ENCODE results near the gene FGA. TPM values are rescaled to one million over a fixed set of nuclear protein-coding genes. Genes with fewer than 3 reads are reported as not detected.
A peak's percentile ranks its signal among the peaks of the same experiment; 100 is the strongest.

Gene FGA
- total RNA-seq (2012; rRNA removed), result not detected in 2 replicates

GRCh38 chr4:154590329-154591006 is at the start of gene FGA:
Gene FGA, minus strand, starts transcription at chr4:154590742. Its CDS starts 55 bp downstream, at chr4:154590687.
- Histone ChIP-seq H3K4me1 (ENCODE audit: control insufficient read depth, insufficient read depth, low read length) (no peaks in the 10 kb centered on the region), H3K36me3 (ENCODE audit: insufficient read depth, low read length) (no peaks in the 10 kb centered on the region), H3K4me3 (ENCODE audit: low read length) (no peak within 1 kb of the TSS), H3K27me3 (ENCODE audit: control insufficient read depth, insufficient read depth, low read length) (peaks cover 30% of the 10 kb centered on the region), H3K4me2 (ENCODE audit: low read length) (no peak within 1 kb of the TSS), H3K9ac (ENCODE audit: low read depth, low read length) (no peak within 1 kb of the TSS), H3K9me3 (replicated peaks; ENCODE audit: low read length) (no peaks in the 10 kb centered on the region)

GRCh38 chr4:154634058-154634457 is 43.5 kb upstream of the FGA start:
- no peak overlapping the region for H3K4me2 ChIP-seq (ENCODE audit: low read length)
- no peaks in the 10 kb centered on the region for H3K9me3 ChIP-seq (replicated peaks; ENCODE audit: low read length)
- H3K36me3 ChIP-seq (ENCODE audit: insufficient read depth, low read length), result no peaks in the 10 kb centered on the region
- peaks cover 3% of the 10 kb centered on the region for H3K4me1 ChIP-seq (ENCODE audit: control insufficient read depth, insufficient read depth, low read length)
- no peak overlapping the region for H3K4me3 ChIP-seq (ENCODE audit: low read length)
- H3K9ac ChIP-seq (ENCODE audit: low read depth, low read length), result no peak overlapping the region
- peaks cover 37% of the 10 kb centered on the region for H3K27me3 ChIP-seq (ENCODE audit: control insufficient read depth, insufficient read depth, low read length)

GRCh38 chr4:154631828-154632227 is 41.3 kb upstream of the FGA start:
- Histone ChIP-seq H3K36me3 (ENCODE audit: insufficient read depth, low read length) (no peaks in the 10 kb centered on the region), H3K4me1 (ENCODE audit: control insufficient read depth, insufficient read depth, low read length) (peaks cover 6% of the 10 kb centered on the region), H3K27me3 (ENCODE audit: control insufficient read depth, insufficient read depth, low read length) (peaks cover 56% of the 10 kb centered on the region), H3K4me2 (ENCODE audit: low read length) (no peak overlapping the region), H3K4me3 (ENCODE audit: low read length) (no peak overlapping the region), H3K9me3 (replicated peaks; ENCODE audit: low read length) (no peaks in the 10 kb centered on the region), H3K9ac (ENCODE audit: low read depth, low read length) (no peak overlapping the region)

- Histone ChIP-seq H3K27me3 (ENCODE audit: control insufficient read depth, insufficient read depth, low read length) (peaks cover 56% of the 10 kb centered on the region), H3K4me1 (ENCODE audit: control insufficient read depth, insufficient read depth, low read length) (peaks cover 6% of the 10 kb centered on the region), H3K9me3 (replicated peaks; ENCODE audit: low read length) (no peaks in the 10 kb centered on the region), H3K36me3 (ENCODE audit: insufficient read depth, low read length) (no peaks in the 10 kb centered on the region), H3K9ac (ENCODE audit: low read depth, low read length) (no peak overlapping the region), H3K4me3 (ENCODE audit: low read length) (no peak overlapping the region), H3K4me2 (ENCODE audit: low read length) (no peak overlapping the region)
Measured at GRCh38 chr4:154630324-154630723, 39.8 kb upstream of the FGA start.

- H3K36me3 ChIP-seq (ENCODE audit: insufficient read depth, low read length), result no peaks in the 10 kb centered on the region
- H3K27me3 ChIP-seq (ENCODE audit: control insufficient read depth, insufficient read depth, low read length), result peaks cover 41% of the 10 kb centered on the region
- H3K4me1 ChIP-seq (ENCODE audit: control insufficient read depth, insufficient read depth, low read length), result peaks cover 6% of the 10 kb centered on the region
- peak overlapping the region; percentile 83 for H3K4me2 ChIP-seq (ENCODE audit: low read length)
- H3K9me3 ChIP-seq (replicated peaks; ENCODE audit: low read length), result no peaks in the 10 kb centered on the region
- peak overlapping the region; percentile 63 for H3K4me3 ChIP-seq (ENCODE audit: low read length)
- H3K9ac ChIP-seq (ENCODE audit: low read depth, low read length), result peak overlapping the region; percentile 40
Measured at GRCh38 chr4:154626793-154627484, 36.4 kb upstream of the FGA start.

- H3K36me3 ChIP-seq (ENCODE audit: insufficient read depth, low read length), result no peaks in the 10 kb centered on the region
- H3K9ac ChIP-seq (ENCODE audit: low read depth, low read length), result no peak overlapping the region
- H3K4me3 ChIP-seq (ENCODE audit: low read length), result no peak overlapping the region
- no peak overlapping the region for H3K4me2 ChIP-seq (ENCODE audit: low read length)
- peaks cover 37% of the 10 kb centered on the region for H3K27me3 ChIP-seq (ENCODE audit: control insufficient read depth, insufficient read depth, low read length)
- peaks cover 6% of the 10 kb centered on the region for H3K4me1 ChIP-seq (ENCODE audit: control insufficient read depth, insufficient read depth, low read length)
- no peaks in the 10 kb centered on the region for H3K9me3 ChIP-seq (replicated peaks; ENCODE audit: low read length)
Measured at GRCh38 chr4:154625971-154626370, 35.4 kb upstream of the FGA start.

- H3K4me3 ChIP-seq (ENCODE audit: low read length), result no peak overlapping the region
- H3K4me1 ChIP-seq (ENCODE audit: control insufficient read depth, insufficient read depth, low read length), result peaks cover 6% of the 10 kb centered on the region
- H3K36me3 ChIP-seq (ENCODE audit: insufficient read depth, low read length), result no peaks in the 10 kb centered on the region
- peaks cover 29% of the 10 kb centered on the region for H3K27me3 ChIP-seq (ENCODE audit: control insufficient read depth, insufficient read depth, low read length)
- H3K9me3 ChIP-seq (replicated peaks; ENCODE audit: low read length), result no peaks in the 10 kb centered on the region
- no peak overlapping the region for H3K4me2 ChIP-seq (ENCODE audit: low read length)
- no peak overlapping the region for H3K9ac ChIP-seq (ENCODE audit: low read depth, low read length)
Measured at GRCh38 chr4:154623995-154624394, 33.5 kb upstream of the FGA start.

GRCh38 chr4:154623436-154623835 is 32.9 kb upstream of the FGA start:
- Histone ChIP-seq H3K9ac (ENCODE audit: low read depth, low read length) (no peak overlapping the region), H3K27me3 (ENCODE audit: control insufficient read depth, insufficient read depth, low read length) (peaks cover 24% of the 10 kb centered on the region), H3K4me2 (ENCODE audit: low read length) (no peak overlapping the region), H3K36me3 (ENCODE audit: insufficient read depth, low read length) (no peaks in the 10 kb centered on the region), H3K4me3 (ENCODE audit: low read length) (no peak overlapping the region), H3K4me1 (ENCODE audit: control insufficient read depth, insufficient read depth, low read length) (peaks cover 6% of the 10 kb centered on the region), H3K9me3 (replicated peaks; ENCODE audit: low read length) (no peaks in the 10 kb centered on the region)

- Histone ChIP-seq H3K4me3 (ENCODE audit: low read length) (no peak overlapping the region), H3K4me2 (ENCODE audit: low read length) (no peak overlapping the region), H3K9me3 (replicated peaks; ENCODE audit: low read length) (no peaks in the 10 kb centered on the region), H3K9ac (ENCODE audit: low read depth, low read length) (no peak overlapping the region), H3K27me3 (ENCODE audit: control insufficient read depth, insufficient read depth, low read length) (peaks cover 16% of the 10 kb centered on the region), H3K36me3 (ENCODE audit: insufficient read depth, low read length) (no peaks in the 10 kb centered on the region), H3K4me1 (ENCODE audit: control insufficient read depth, insufficient read depth, low read length) (peaks cover 6% of the 10 kb centered on the region)
Measured at GRCh38 chr4:154622598-154622997, 32.1 kb upstream of the FGA start.

GRCh38 chr4:154620111-154620510 is 29.6 kb upstream of the FGA start:
- Histone ChIP-seq H3K36me3 (ENCODE audit: insufficient read depth, low read length) (no peaks in the 10 kb centered on the region), H3K4me3 (ENCODE audit: low read length) (no peak overlapping the region), H3K4me1 (ENCODE audit: control insufficient read depth, insufficient read depth, low read length) (no peaks in the 10 kb centered on the region), H3K9me3 (replicated peaks; ENCODE audit: low read length) (no peaks in the 10 kb centered on the region), H3K9ac (ENCODE audit: low read depth, low read length) (no peak overlapping the region), H3K27me3 (ENCODE audit: control insufficient read depth, insufficient read depth, low read length) (peaks cover 10% of the 10 kb centered on the region), H3K4me2 (ENCODE audit: low read length) (no peak overlapping the region)

- H3K9ac ChIP-seq (ENCODE audit: low read depth, low read length), result no peak overlapping the region
- H3K9me3 ChIP-seq (replicated peaks; ENCODE audit: low read length), result no peaks in the 10 kb centered on the region
- H3K27me3 ChIP-seq (ENCODE audit: control insufficient read depth, insufficient read depth, low read length), result peaks cover 10% of the 10 kb centered on the region
- H3K4me3 ChIP-seq (ENCODE audit: low read length), result no peak overlapping the region
- no peaks in the 10 kb centered on the region for H3K4me1 ChIP-seq (ENCODE audit: control insufficient read depth, insufficient read depth, low read length)
- H3K4me2 ChIP-seq (ENCODE audit: low read length), result no peak overlapping the region
- H3K36me3 ChIP-seq (ENCODE audit: insufficient read depth, low read length), result no peaks in the 10 kb centered on the region
Measured at GRCh38 chr4:154618708-154619315, 28.3 kb upstream of the FGA start.
